SIG-M5 treated with dmso at 0.1 percent for 504 hours (cell line): ENCODE data around the gene SLC35D2.
"Not testable (repeated sequence)": the region's sequence is repeated elsewhere in the genome, so short reads cannot be mapped to it uniquely, and the experiment has no call there.

Experiments used
- DNase-seq: peaks from one replicate; lab custom pipeline; 2025; ENCODE audit not compliant: unreplicated experiment; lab: John Stamatoyannopoulos, UW

SLC35D2 gene

DNA sequence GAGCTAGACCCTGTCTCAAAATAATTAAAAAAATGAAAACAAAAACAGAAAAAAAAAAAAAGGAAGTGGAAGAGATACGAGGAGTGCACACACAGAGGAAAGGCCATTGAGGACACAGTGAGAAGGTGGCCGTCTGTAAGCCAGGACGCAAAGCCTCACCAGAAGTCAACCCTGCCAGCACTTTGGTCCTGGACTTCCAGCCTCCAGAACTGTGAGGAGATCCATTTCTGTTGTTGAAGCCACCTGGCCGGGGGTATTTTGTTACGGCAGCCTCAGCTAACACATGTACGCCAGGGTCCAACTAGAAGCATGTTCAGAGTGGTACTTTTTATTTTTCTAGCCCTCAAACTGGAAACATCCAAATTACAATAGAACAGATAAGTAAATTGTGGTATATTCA lies 21.8 kb downstream of the SLC35D2 start:
- no peak for DNase-seq

DNA sequence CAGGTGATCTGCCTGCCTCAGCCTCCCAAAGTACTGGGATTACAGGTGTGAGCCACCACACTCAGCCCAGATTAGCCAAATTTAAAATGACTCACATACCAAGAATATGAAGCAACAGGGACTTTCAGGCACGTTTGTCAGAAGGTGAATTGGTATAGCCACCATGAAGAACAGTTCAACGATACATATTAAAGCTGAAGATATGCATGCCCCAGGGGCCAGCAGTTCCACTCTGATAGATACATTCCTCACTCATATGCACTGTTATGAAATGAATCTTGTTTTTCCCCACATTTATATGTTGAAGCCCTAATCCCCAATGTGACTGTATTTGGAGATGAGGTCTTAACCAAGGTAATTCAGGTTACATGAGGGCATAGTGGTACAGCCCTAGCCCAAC lies 22.5 kb downstream of the SLC35D2 start:
- no peak for DNase-seq

DNA sequence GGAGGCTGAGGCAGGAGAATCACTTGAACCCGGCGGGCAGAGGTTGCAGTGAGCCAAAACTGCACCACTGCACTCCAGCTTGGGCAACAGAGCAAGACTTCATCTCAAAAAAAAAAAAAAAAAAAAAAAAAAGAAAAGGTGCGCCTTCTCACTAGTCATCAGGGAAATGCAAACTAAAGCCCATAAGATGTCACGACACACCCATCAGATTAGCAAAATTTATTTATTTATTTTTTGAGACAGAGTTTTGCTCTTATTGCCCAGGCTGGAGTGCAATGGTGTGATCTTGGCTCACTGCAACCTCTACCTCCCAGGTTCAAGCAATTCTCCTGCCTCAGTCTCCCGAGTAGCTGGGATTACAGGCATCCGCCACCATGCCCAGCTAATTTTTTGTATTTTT lies 23.0 kb downstream of the SLC35D2 start:
- not testable (repeated sequence) for DNase-seq

DNA sequence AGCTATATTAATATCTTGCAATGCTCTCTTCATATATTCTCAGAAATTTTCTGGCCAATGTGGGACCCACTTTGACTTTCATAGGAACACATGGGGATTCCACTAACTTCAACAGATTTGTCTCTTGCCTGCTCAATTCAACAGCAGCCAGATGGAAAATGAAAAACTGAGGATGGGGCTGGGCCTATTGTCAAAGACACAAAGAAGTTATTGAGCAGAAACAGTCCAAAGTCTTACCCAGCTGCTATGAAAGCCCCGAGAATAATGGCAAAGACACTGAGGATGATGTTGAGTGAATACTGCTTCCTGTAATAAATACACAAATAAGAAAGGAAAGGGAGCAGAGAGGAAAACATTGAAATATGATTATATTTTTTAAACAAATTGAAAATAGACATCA lies 32.6 kb downstream of the SLC35D2 start:
- DNase-seq: no peak

DNA sequence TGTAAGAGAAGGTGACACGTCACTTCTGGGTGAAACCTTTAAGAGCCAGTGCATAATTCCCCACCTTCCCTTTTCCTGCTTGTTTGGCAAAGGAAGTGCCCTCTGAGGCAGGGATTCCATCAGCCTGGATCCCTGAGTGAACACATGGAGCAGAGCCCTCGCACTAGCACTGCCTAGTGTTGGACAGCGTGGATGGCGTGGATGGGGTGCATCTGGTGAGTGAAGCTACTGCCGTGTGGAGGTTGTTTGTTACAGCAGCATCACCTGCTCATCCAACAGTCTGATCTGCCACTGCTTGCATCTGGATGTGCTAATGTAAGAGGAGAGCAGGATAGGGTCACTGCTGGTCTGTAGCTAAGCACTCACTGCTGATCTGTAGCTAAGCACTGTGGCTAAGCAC lies 35.2 kb downstream of the SLC35D2 start:
- DNase-seq: no peak

DNA sequence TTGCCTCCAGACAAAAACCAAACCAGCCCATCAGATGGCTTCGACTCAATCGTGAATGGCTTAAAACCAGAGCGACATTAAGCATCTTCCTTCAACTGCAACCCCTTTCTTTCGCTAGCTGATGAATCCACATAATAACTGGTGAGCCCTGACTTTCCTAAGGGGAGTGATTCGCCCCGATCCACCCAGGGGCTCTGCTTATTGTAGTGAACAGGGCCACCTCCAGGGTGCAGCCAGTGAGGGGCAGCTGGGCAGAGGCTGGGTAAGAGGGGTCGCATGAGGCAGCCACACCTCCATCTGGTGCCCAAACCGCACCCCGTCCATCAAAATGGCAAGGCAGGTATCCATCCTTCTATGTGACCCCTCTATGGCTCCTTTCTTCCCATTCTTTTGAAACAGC lies 38.0 kb downstream of the SLC35D2 start:
- no peak for DNase-seq

DNA sequence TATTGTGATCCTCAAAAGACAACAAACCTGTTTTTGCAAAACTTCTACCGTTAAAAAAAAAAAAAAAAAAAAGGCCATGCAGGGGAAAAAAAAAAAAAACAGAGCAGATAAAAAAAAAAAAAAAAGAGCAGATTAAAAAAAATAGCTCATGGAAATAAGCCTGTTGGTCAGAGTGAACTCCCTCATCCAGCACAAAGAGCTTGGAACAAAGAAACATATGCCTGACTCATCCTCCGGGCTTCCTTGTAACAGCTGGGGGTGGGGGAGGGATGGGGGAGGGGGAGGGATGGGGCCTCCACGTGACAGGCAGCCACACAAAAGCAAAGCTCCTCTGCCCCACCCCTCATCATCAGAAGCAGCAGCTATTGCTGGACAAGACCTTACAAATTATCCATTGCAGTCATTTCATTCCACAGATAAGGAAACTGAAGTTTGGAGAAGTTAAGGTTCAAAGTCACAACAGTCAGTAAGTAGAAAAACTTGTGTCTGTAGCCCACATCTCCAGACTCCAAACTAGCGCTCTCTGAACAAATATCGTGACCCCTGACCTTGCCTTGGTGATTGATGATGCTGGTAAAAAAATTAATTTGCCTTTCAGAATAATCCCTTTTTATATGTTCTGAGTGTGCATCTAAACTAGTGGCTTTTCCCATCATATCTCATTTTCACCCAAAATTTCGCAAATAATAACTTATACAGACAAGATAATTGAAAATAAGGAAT lies 38.9 kb downstream of the SLC35D2 start:
- DNase-seq: peak; percentile 42

DNA sequence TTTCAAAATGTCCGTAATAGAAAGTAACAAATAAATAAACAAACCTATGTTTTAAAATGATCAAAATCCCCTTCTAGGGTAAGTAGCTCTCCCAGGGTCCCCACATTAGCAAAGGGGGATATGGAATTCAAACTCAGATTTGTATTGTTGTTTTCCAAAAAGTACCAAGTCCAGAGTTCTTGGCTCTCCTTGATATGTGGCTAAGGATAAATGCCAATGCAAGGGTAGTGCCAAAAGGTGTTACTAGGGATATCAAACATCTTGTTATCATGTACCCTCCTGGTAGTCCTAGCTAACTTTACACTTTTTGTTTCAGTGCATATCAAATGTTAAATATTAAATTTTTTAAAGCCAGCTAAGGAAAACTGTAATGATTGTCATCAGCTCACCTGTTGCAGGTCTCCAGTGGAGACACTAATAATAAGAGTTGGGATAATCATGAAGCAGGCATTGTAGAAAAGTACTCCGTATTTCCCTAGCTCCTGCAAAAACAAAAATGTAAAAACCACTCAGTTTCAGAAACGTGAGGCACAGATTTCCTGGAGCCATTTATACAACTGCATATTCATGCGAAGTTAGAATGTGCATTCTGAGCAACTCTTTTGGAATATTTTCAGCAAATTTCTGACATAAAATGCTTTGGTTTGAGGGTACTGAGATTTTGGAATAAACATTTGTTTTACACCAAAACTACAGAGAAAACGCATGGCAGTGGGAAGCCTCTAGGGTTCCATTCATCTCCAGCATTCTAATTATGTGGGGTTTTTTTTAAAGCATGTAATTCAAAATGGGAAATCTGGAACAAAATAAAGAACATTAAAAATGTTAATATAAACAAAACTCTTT lies 39.8 kb downstream of the SLC35D2 start:
- no peak for DNase-seq

DNA sequence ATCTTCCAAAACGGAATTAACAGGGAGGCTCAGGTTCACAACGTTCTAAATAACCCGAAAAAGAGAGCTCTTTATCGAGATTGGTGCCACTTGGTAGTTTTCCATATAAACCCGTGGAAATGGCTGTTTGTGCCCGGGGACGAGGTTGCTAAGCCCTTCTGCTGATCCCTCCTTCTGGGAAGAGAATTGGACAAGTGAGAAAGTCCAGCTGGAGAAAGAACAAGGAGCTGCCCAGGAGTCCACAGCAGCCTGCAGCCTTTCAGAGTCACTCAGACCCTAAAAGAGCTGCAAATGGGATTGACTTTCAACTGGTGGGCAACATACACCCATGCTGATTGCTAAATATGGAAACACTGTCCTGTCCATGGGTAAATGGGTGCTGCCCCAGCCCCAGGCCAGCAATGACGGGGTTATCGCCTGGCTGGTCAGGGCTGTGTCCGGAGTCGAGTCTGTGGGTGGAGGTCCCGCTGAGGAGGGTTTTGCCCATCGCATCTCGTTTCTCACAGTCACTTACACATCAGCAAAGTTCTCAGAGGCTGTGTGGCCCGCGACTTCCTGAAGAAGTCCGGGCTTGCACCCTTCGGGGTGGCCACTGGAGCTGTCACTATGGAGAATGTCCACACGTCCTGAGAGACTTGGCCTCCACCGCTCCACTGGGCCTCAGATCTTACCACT lies 40.8 kb downstream of the SLC35D2 start:
- no peak for DNase-seq

DNA sequence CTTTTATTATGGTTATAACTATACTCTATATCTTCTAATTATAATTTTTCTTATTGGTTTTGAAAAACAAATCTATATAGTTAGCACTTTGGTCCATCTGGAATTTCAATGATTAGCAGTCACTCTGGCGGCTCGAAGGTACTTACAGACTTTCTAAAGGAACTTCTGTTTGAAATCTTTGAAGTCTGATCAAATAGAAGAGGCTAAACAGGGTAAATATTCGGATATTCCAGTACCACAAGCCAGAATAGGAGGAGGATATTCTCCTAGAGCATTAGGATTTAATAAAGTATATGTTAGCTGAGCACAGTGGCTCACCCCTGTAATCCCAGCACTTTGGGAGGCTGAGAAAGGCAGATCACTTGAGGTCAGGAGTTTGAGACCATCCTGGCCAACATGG lies 42.8 kb downstream of the SLC35D2 start:
- DNase-seq: no peak

DNA sequence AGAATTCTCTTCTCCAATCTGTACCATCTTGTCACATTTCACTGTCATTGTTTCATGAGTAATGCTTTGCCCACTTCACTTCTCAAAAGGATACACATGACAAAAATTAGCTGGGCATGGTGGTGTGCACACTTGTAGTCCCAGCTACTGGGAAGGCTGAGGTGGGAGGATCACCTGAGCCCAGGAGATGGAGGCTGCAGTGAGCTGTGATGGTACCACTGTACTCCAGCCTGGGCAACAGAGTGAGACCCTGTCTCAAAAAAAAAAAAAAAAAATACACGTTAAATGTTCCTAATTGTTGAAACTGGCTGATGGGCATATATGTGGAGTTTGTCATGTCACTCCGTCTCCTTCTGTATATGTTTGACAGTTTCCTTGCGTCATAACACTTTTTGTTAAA lies 45.2 kb downstream of the SLC35D2 start:
- no peak for DNase-seq

DNA sequence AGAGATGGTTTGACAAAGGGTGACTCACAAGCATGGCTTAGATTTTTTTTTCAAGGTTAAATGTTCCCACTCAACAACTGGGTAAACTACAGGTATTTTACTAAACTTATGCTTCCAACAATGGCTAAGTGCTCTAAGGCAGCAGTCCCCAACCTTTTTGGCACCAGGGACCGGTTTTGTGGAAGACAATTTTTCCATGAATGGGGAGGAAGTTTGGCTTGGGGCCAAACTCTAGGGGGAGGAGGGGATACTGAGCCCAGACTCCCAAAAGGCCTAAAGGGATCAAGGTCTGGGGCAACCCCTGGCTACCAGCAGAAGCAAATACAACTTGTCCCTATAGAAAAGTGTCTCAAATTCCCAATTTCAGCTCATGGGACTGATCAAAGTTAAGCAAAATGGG lies 49.6 kb downstream of the SLC35D2 start:
- DNase-seq: no peak

DNA sequence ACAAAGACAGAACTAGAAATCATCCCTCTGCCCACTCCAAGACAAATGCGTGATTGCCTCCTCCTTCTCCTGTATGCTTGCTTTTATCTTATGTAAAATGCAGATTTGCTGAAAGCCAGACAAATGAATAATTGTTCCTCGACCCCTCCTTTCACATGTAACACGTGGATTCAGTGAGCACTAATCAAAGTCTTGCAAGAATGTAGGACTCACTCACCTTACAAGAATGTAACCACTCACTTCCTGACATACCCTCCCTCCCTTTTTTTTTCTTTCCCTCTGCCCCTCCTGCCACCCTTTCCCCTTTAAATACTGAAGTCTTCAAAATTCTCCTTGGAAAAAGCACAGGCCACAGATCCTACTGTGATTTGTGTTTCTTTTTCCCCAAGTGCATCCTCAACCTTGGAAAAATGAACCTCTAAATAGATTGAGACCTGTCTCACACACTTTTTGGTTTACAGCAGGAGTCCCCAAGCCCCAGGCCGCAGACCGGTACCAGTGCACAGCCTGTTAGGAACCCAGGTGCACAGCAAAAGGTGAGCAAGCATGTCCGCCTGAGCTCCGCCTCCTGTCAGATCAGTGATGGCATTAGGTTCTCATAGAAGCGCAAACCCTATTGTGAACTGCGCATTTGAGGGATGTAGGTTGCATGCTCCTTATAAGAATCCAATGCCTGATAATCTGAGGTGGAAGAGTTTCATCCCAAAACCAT lies 52.1 kb downstream of the SLC35D2 start:
- DNase-seq: no peak

DNA sequence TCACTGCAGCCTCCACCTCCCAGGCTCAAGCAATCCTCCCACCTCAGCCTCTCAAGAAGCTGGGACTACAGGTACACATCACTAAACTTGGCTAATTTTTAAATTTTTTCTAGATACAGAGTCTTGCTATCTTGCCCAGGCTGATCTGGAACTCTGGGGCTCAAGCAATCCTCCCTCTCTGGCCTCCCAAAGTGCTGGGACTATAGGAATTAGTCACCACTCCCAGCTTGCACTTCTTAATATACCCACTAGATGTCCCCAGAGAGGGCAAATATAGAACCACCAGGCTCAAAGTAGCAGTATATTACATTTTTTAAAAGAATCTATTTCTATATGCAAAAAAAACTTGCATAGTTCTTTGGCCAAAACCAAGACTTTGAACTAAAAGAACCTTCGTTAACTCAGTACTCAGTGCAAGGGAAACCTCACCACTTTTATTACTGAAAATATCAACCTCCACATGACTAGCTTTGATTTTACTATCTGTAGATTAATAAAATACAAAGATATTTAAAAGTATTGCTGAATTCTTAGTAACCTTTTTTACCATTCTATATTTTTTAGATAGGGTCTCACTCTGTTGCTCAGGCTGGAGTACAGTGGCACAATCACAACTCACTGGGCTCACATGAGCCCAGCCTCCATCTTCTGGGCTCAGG lies 55.7 kb downstream of the SLC35D2 start:
- peak; percentile 41 for DNase-seq

DNA sequence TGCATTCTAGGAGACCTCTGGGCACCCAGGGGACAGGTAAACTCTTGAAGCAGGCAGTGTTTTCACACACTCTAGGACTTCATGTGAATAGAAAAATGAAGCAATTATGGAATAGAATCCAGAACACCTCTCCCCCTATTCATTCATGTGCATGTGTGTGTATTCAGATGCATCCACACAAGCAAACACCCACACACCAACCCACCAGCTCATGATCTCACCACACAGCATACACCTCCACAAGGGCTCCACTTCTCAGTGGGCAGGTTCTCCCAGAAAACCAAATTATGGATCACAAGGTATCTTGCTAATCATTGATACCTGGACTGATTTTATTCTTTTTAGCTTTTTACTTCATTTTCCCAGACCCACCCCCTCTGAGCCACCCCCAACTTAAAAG lies 60.3 kb downstream of the SLC35D2 start:
- DNase-seq: no peak

DNA sequence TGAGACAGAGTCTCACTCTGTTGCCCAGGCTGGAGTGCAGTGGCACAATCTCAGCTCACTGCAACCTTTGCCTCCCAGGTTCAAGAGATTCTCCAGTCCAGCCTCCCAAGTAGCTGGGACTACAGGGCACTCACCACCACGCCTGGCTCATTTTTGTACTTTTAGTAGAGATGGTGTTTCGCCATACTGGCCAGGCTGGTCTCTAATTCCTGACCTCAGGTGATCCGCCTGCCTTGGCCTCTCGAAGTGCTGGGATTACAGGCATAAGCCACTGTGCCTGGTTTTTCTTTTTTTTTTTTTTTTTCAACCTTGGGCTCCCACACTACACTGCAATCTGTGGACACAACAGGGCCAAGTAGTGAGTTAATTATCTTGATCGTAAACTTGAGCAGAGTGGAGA lies 60.8 kb downstream of the SLC35D2 start:
- not testable (repeated sequence) for DNase-seq

DNA sequence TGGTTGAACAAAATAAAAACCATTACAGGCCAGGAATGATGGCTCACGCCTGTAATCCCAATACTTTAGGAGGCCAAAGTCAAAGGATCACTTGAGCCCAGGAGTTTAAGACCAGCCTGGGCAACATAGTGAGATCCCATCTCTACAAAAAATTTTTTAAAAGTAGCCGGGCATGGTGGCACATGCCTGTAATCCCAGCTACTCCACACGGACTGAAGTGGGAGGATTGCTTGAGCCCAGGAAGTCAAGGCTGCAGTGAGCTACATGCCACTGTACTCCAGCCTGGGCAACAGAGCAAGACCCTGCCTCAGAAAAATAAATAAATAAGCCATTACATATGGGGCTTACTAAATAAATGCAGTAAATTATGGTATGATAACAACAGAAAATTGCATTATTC lies 61.3 kb downstream of the SLC35D2 start:
- not testable (repeated sequence) for DNase-seq

DNA sequence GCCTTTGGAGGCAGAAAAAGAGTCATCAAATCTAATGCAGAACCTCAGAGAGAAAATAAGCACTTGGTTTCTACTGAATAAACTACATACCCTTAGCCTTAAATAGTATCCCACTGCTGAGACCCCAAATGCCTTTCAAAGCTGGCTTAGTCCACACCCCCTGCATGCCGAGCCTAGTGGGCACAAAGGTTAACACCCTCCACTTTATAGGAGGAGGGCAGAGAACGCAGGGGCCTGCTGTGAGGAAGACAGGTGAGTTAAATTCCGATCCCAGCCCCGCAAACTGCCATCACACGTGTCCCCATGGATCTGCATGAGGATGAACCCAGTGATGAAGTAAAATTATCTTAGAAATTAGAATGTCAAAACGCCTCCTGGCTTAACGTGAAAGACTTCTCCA lies 62.0 kb downstream of the SLC35D2 start:
- no peak for DNase-seq

DNA sequence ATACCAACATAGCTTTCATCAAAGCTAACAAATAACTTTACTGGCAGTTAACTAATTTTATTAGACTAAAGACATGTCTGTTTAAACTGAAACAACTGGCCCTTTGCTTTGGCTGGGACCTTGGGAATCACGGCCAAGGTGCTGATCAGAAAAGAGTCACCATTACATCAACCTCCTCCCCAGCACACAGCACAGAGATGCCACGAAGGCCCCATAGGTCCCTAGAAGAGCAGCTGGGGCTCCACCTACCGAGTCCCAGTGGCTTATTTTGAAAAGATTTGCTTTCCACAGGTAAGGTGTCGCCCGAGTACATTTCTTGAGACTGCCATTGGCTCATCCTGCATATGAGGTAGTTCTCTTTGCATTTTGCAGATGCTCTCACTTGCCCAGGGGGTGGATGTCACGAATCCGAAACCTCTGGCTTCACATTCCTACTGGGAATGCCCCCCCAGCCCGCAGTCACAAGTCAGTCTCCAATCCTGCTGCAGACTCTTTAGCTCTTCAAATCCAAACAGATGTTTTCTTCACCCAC lies 62.7 kb downstream of the SLC35D2 start:
- no peak for DNase-seq

DNA sequence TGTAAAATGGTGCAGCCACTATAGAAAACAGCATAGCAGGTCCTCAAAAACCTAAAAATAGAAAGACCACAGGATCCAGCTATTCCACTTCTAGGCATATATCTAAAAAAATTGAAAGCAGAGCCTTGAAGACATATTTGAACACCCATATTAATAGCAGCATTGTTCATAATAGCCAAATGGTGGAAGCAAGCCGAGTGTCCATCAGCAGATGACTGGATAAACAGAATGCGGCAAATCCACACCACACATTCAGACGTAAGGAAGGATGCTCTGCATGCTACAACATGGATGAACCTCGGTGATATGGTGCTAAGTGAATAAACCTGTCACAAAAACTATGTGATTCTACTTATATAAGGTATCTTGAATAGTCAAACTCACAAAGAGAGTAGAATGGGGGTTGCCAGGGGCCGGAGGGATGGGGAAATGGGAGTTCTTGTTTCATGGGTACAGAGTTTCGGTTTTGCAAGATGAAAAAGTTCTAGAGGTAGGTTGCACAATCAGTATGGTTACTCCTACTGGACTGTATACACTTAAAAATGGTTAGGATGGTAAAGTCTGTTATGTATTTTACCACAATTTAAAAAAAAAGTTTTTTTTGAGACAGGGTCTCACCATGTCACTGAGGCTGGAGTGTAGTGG lies 64.5 kb downstream of the SLC35D2 start:
- peak; percentile 93 for DNase-seq
